GM12865 (cell line): Measurements from ENCODE around the gene SHC4.
A peak's percentile ranks its signal among the peaks of the same experiment; 100 is the strongest.

Experiments used
- DNase-seq: peaks from one replicate; pipeline ENCODE4 v3.0.0; 2010; ENCODE audit warnings: low read depth
- H3K4me3 ChIP-seq: 2 replicates; pipeline ENCODE4 v1.5.1; 2011; ENCODE audit warnings: mild to moderate bottlenecking, low read depth, low read length, control low read depth
- TF ChIP-seq, protein P1 (sequence below): IDR thresholded peaks from 2 replicates; pipeline ENCODE4 v1.5.1; 2011; ENCODE audit warnings: low read length, control low read depth, low read depth, inconsistent platforms; ENCODE audit not compliant: insufficient read depth; ENCODE audit errors: missing control alignments

SHC4 gene

DNA sequence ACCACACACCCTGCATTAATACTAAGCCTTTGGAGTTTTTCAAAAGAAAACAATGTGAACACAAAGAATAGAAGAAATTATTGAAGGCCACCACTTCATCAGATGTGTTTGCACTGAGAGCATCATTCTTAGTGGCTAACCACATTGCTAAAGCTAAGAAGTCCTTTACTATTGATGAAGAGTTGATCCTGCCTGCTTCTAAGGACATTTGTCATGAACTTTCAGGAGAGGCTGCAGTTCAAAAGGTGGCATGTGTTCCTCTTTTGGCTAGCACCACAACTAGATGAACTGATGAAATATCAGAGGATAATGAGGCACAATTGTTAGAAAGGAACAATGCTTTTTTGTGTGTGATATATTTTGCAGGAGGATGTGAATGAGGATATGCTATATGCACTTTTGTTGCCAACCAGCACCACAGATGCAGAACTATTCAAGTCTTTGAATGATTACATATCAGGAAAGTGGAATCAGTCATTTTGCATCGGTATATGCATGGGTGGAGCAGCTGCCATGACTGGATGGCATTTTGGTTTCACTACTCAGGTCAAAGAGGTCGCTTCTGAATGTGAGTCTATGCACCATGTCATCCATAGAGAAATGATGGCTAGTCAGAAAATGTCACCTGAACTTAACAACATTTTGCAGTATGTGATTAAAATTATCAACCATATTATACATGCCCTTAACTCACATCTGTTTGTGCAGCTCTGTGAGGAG is 88.3 kb downstream of the SHC4 start:
- DNase-seq = peak; percentile 18
- TF ChIP-seq, protein P1, sequence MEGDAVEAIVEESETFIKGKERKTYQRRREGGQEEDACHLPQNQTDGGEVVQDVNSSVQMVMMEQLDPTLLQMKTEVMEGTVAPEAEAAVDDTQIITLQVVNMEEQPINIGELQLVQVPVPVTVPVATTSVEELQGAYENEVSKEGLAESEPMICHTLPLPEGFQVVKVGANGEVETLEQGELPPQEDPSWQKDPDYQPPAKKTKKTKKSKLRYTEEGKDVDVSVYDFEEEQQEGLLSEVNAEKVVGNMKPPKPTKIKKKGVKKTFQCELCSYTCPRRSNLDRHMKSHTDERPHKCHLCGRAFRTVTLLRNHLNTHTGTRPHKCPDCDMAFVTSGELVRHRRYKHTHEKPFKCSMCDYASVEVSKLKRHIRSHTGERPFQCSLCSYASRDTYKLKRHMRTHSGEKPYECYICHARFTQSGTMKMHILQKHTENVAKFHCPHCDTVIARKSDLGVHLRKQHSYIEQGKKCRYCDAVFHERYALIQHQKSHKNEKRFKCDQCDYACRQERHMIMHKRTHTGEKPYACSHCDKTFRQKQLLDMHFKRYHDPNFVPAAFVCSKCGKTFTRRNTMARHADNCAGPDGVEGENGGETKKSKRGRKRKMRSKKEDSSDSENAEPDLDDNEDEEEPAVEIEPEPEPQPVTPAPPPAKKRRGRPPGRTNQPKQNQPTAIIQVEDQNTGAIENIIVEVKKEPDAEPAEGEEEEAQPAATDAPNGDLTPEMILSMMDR = no peak
- H3K4me3 ChIP-seq = no peak overlapping the region

DNA sequence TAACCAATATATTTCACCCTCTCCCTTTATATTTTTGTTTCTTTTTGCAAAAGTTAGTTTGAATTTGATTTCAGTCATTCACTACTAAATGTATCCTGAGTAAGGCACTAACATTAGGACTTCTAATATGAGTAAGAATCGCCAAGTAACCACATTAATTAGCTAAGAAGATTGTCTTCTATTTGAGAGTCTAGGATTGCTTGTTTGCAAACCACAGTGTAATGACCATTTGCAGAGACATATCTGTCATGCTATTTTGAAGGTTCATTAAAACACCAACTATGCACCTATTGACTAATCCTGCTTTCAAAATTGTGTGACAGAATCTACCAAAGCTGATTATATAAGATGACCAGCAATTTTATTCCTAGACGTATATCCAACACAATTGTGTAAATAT is 91.1 kb downstream of the SHC4 start:
- TF ChIP-seq, protein P1 = no peak
- H3K4me3 ChIP-seq = no peak overlapping the region
- DNase-seq = no peak

DNA sequence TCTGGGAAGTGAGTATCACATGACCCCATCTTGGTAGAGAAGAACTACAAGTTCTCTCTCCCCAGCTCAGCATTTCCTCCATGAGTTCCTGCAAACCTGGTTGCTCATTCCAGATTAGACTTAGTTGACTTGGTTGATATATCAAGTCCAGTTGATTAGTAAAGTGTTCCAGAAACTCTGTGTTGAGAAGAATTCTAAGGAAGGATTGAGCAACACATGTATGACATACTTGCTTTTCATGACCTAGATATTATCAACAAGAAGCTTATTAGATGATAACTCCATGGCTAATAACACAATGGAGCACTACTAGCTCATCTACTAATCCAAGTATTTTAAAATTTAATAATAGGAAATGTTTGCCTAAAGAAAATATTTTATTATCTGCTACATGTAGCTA is 92.2 kb downstream of the SHC4 start:
- DNase-seq = no peak
- TF ChIP-seq, protein P1 = no peak
- no peak overlapping the region for H3K4me3 ChIP-seq

DNA sequence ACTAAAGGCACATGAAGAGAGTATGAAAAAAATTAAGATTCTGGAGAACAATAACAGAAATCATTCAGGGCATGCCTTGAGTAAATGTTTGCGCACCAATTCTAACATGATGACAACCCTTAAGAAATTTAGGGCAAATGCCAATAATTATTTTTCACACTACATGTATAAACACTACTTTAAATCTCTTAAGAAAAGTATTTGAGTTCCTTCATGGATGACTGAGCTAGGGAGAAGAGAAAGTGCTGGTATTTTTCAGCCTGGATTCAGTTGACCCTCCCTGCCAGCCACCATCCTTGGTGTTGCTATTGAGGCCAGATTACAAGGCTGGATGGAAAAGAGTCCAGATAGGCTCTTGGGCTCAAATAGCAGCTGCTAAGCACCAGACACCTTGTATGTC is 93.8 kb downstream of the SHC4 start:
- no peak overlapping the region for H3K4me3 ChIP-seq
- no peak for DNase-seq
- TF ChIP-seq, protein P1 = no peak

DNA sequence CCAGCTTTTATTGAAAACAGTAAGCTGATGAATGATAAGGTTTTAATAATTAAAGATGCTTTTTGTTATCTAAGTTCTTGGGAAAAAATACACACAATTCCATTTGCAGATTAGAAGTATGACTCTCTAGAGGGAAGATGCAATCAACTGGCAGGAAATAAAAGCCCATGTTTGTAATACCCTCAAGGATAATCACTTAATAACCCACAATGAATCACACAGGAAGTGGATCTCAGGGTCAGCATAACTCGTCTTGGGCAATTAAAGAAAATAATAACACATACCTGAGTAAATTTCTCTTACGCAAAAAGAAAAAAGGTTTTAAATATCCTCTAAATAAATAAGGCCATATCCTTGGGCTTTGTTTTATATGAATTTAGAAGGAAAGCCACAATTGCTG is 95.2 kb downstream of the SHC4 start:
- H3K4me3 ChIP-seq = no peak overlapping the region
- TF ChIP-seq, protein P1 = no peak
- DNase-seq = no peak

DNA sequence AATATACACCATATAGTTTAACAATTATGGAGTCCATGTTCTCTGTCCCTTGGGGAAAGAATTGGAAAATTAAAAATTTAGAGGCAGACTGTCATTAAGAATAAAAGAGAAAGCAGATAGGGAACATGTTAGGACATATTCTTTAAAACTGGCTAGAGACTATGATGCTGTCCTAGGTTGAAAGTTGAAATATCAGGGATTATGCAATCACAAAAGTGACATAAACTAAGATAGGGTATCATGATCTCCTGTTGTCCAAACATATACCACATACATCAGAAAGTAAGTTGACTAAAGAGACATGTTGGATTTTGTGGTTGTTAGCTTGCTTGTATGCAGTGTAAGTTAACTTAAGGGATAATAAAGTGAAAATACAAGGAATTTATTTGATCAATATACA is 95.7 kb downstream of the SHC4 start:
- TF ChIP-seq, protein P1 = no peak
- H3K4me3 ChIP-seq = no peak overlapping the region
- DNase-seq = no peak

DNA sequence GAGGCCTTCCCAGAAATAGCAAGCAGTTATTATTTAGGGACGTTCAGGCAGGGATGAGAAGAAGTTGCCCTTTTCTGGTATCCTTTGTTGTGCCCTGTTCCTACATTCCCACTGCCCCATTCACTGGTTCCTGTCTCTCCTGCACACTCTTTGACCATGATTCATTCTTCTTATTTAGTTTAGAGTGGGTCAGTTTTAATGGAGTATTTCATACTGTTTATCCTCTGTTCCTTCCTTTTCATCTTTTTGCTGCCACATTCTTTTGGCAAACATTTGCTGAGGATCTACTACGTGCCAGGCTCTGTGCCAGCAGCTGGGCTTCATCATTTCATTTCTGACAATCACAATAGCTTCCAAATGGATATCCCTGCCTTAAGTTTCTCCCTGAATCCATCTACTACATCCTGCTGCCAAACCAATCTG is 97.6 kb downstream of the SHC4 start:
- DNase-seq = no peak
- TF ChIP-seq, protein P1 = no peak
- H3K4me3 ChIP-seq = no peak overlapping the region
